Measurements from ENCODE around the gene KAT7.

Gene KAT7

DNA sequence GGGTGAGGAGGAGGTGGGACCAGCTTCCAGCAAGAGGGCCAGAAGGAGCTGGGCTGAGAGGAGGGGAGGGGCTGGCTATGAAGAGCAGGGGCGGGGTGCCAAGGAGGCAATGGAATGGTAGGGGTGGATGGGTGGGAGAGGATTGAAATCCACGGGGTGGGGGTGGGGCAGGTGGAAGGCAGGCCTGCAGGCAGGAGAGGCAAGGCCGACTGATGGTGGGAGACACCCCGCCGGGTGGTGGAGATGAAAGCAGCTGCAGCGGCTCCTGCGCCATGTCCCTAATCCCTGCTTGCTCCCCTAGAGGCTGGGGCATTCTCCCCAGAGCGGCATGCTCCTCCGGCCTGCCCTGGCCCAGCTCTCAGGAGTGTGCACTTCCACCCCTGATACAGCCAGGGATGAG is 87.2 kb downstream of the KAT7 start:
- no peak for DNase-seq (ENCODE audit: low read depth)
- TF ChIP-seq, protein P1, sequence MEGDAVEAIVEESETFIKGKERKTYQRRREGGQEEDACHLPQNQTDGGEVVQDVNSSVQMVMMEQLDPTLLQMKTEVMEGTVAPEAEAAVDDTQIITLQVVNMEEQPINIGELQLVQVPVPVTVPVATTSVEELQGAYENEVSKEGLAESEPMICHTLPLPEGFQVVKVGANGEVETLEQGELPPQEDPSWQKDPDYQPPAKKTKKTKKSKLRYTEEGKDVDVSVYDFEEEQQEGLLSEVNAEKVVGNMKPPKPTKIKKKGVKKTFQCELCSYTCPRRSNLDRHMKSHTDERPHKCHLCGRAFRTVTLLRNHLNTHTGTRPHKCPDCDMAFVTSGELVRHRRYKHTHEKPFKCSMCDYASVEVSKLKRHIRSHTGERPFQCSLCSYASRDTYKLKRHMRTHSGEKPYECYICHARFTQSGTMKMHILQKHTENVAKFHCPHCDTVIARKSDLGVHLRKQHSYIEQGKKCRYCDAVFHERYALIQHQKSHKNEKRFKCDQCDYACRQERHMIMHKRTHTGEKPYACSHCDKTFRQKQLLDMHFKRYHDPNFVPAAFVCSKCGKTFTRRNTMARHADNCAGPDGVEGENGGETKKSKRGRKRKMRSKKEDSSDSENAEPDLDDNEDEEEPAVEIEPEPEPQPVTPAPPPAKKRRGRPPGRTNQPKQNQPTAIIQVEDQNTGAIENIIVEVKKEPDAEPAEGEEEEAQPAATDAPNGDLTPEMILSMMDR (IDR thresholded peaks at IDR 0.05; ENCODE audit: low read length, missing control alignments), result no peak
- H3K4me3 ChIP-seq (replicated peaks; ENCODE audit: low read depth, low read length), result no peak overlapping the region

- no peak for DNase-seq (ENCODE audit: low read depth)
- TF ChIP-seq, protein P1 (IDR thresholded peaks at IDR 0.05; ENCODE audit: low read length, missing control alignments), result no peak
- no peak overlapping the region for H3K4me3 ChIP-seq (replicated peaks; ENCODE audit: low read depth, low read length)
Measured at GRCh38 chr17:49878931-49879904, 90.7 kb downstream of the KAT7 start.

GRCh38 chr17:49880291-49881053 is 92.0 kb downstream of the KAT7 start:
- peak; percentile 60 for DNase-seq (ENCODE audit: low read depth)
- H3K4me3 ChIP-seq (replicated peaks; ENCODE audit: low read depth, low read length), result no peak overlapping the region
- TF ChIP-seq, protein P1 (IDR thresholded peaks at IDR 0.05; ENCODE audit: low read length, missing control alignments), result peak; percentile 89

DNA sequence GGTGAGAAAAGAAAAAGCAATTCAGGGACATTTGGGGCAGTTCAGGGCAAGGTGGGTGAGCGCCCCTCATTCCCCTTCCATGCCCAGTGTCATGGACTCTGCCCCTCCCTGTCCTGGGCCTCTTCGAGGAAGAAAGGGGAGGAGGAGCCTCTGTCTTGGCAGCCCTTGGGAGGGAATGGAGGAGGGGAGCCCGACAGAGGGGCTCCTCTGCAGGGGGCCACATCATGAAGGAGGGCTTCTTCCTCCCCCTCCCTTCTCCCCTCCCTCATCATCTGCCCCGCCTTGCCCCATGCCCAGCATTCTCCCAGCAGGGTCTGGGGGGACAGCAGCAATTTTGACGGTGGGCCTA is 92.5 kb downstream of the KAT7 start:
- no peak for DNase-seq (ENCODE audit: low read depth)
- H3K4me3 ChIP-seq (replicated peaks; ENCODE audit: low read depth, low read length), result no peak overlapping the region
- TF ChIP-seq, protein P1 (IDR thresholded peaks at IDR 0.05; ENCODE audit: low read length, missing control alignments), result no peak

- DNase-seq (ENCODE audit: low read depth), result no peak
- TF ChIP-seq, protein P1 (IDR thresholded peaks at IDR 0.05; ENCODE audit: low read length, missing control alignments), result no peak
- H3K4me3 ChIP-seq (replicated peaks; ENCODE audit: low read depth, low read length), result no peak overlapping the region
Measured at GRCh38 chr17:49882434-49882833, 94.0 kb downstream of the KAT7 start.
